Neural cell (in vitro differentiated cells): ENCODE results near the gene ITGA1. TPM values are rescaled to one million over a fixed set of nuclear protein-coding genes. Genes with fewer than 3 reads are reported as not detected.

Source experiments
- H2AFZ ChIP-seq: fragments of 200-600, 300-800 bp; sonication (generic), shearing (Covaris generic); 2 replicates; pipeline ENCODE4 v1.6.0; 2014; ENCODE audit warnings: low read depth, mild to moderate bottlenecking, antibody characterized with exemption, low read length, moderate library complexity
- H3F3A ChIP-seq: fragments of 200-600 bp; shearing (Covaris generic); 2 replicates; pipeline ENCODE4 v1.6.1; 2016; ENCODE audit warnings: mild to moderate bottlenecking, moderate library complexity, mixed read lengths, antibody characterized with exemption, low read length; ENCODE audit not compliant: insufficient read depth, poor library complexity, severe bottlenecking
- H3K27ac ChIP-seq: fragments of 200-600, 300-800 bp; sonication (generic), shearing (Covaris generic); 2 replicates; pipeline ENCODE4 v1.5.1; 2014; ENCODE audit warnings: mild to moderate bottlenecking, low read length, moderate library complexity
- H3K27me3 ChIP-seq: fragments of 300-800, 200-600 bp; sonication (generic), shearing (Covaris generic); 2 replicates; pipeline ENCODE4 v1.6.0; 2014; ENCODE audit warnings: mild to moderate bottlenecking, low read depth, low read length, moderate library complexity; ENCODE audit not compliant: insufficient read depth
- H3K36me3 ChIP-seq: fragments of 300-800, 200-600 bp; sonication (generic), shearing (Covaris generic); 2 replicates; pipeline ENCODE4 v1.5.1; 2014; ENCODE audit warnings: mild to moderate bottlenecking, antibody characterized with exemption, low read length, moderate library complexity; ENCODE audit not compliant: insufficient read depth
- H3K4me2 ChIP-seq: fragments of 300-800, 200-600 bp; sonication (generic), shearing (Covaris generic); 2 replicates; pipeline ENCODE4 v1.6.0; 2014; ENCODE audit warnings: mild to moderate bottlenecking, low read length
- H3K4me3 ChIP-seq: fragments of 300-800, 200-600 bp; sonication (generic), shearing (Covaris generic); 2 replicates; pipeline ENCODE4 v1.5.1; 2014; ENCODE audit warnings: mild to moderate bottlenecking, low read length, moderate library complexity
- H3K79me2 ChIP-seq: fragments of 200-600 bp; shearing (Covaris generic); replicated peaks from 2 replicates; pipeline ENCODE4 v1.6.0; 2014; ENCODE audit warnings: mild to moderate bottlenecking, low read length, moderate library complexity; ENCODE audit not compliant: insufficient read depth
- H3K9ac ChIP-seq: fragments of 300-800, 200-600 bp; sonication (generic), shearing (Covaris generic); 2 replicates; pipeline ENCODE4 v1.6.1; 2016; ENCODE audit warnings: mild to moderate bottlenecking, low read length, mixed read lengths
- H3K9me2 ChIP-seq: fragments of 200-600 bp; shearing (Covaris generic); 2 replicates; pipeline ENCODE4 v1.6.1; 2016; ENCODE audit warnings: mild to moderate bottlenecking, low read length, mixed read lengths; ENCODE audit not compliant: insufficient read depth
- H3K9me3 ChIP-seq: fragments of 200-600, 300-800 bp; sonication (generic), shearing (Covaris generic); 2 replicates; pipeline ENCODE4 v1.6.1; 2016; ENCODE audit warnings: mild to moderate bottlenecking, mixed run types, low read length, moderate library complexity, mixed read lengths
- H4K20me1 ChIP-seq: fragments of 200-600 bp; shearing (Covaris generic); 2 replicates; pipeline ENCODE4 v1.6.1; 2016; ENCODE audit warnings: mild to moderate bottlenecking, mixed run types; ENCODE audit not compliant: insufficient read depth
- CTCF ChIP-seq: fragments of 450-650 bp; IDR thresholded peaks from 2 replicates; pipeline ENCODE4 v1.5.1; 2014; ENCODE audit warnings: antibody characterized with exemption, mild to moderate bottlenecking, moderate library complexity; ENCODE audit not compliant: poor library complexity, severe bottlenecking
- EP300 ChIP-seq: fragments of 450-650 bp; conservative IDR thresholded peaks from 2 replicates; pipeline ENCODE4 v1.6.1; 2014; ENCODE audit warnings: antibody characterized with exemption, mild to moderate bottlenecking, moderate library complexity; ENCODE audit not compliant: poor library complexity, severe bottlenecking
- EZH2 ChIP-seq: fragments of 200-600, 300-800 bp; shearing (Covaris generic), sonication (generic); IDR thresholded peaks from 2 replicates; pipeline ENCODE4 v1.6.1; 2014; ENCODE audit warnings: antibody characterized with exemption, low read length, borderline replicate concordance, mild to moderate bottlenecking; ENCODE audit not compliant: insufficient read depth, poor library complexity, severe bottlenecking
- MXI1 ChIP-seq: fragments of 450-650 bp; conservative IDR thresholded peaks from 2 replicates; pipeline ENCODE4 v1.6.1; 2014; ENCODE audit warnings: antibody characterized with exemption, mild to moderate bottlenecking; ENCODE audit not compliant: poor library complexity, severe bottlenecking
- POLR2AphosphoS5 ChIP-seq: IDR thresholded peaks from 2 replicates; pipeline ENCODE4 v1.6.1; 2012
- RAD21 ChIP-seq: fragments of 450-650 bp; conservative IDR thresholded peaks from 2 replicates; pipeline ENCODE4 v1.6.1; 2014; ENCODE audit warnings: antibody characterized with exemption, mild to moderate bottlenecking, moderate library complexity
- SMC3 ChIP-seq: fragments of 450-650 bp; conservative IDR thresholded peaks from 2 replicates; pipeline ENCODE4 v1.6.1; 2014; ENCODE audit warnings: antibody characterized with exemption, mild to moderate bottlenecking, moderate library complexity; ENCODE audit not compliant: poor library complexity
- TAF1 ChIP-seq: IDR thresholded peaks from 2 replicates; pipeline ENCODE4 v1.6.1; 2012; ENCODE audit warnings: low read depth
- polyA plus RNA-seq: library from polyadenylated mRNA; depleted of rRNA; stranded (reverse); fragments of >200 nt; gene quantifications from 2 replicates; pipeline ENCODE4 v1.2.3, GENCODE V29; 2014
- TF ChIP-seq, protein P1 (sequence below): IDR thresholded peaks from 2 replicates; pipeline ENCODE4 v1.6.1; 2012; ENCODE audit warnings: borderline replicate concordance

ITGA1 gene
- polyA plus RNA-seq, 1 donor from 2014 or later: 0.15 TPM

DNA sequence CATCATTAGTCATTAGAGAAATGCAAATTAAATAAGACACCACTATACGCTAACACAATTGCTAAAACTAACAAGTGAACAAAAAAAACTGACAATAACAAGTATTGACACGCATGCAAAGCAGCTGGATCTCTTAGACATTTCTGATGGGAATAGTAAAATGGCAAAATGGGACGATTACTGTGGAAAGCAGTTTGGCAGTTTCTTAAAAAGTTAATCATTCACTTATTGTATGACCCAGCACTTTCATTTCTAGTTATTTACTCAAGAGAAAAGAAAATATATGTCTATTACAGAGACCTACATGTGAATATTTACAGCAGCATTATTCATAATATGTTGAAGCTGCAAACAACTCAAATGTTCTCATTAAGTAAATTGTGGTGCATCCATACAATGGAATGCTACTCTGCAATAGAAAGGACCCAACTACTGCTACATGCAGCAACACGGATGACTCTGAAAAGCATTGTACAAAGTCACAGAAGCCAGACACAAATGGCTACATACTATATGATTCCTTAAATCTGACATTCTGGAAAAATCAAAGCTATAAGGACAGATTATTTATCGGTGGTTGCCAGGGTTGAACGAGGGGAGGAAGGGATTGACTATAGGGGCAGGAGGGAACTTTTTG, 104.6 kb downstream of the ITGA1 start (continued):
- TF ChIP-seq, protein P1, sequence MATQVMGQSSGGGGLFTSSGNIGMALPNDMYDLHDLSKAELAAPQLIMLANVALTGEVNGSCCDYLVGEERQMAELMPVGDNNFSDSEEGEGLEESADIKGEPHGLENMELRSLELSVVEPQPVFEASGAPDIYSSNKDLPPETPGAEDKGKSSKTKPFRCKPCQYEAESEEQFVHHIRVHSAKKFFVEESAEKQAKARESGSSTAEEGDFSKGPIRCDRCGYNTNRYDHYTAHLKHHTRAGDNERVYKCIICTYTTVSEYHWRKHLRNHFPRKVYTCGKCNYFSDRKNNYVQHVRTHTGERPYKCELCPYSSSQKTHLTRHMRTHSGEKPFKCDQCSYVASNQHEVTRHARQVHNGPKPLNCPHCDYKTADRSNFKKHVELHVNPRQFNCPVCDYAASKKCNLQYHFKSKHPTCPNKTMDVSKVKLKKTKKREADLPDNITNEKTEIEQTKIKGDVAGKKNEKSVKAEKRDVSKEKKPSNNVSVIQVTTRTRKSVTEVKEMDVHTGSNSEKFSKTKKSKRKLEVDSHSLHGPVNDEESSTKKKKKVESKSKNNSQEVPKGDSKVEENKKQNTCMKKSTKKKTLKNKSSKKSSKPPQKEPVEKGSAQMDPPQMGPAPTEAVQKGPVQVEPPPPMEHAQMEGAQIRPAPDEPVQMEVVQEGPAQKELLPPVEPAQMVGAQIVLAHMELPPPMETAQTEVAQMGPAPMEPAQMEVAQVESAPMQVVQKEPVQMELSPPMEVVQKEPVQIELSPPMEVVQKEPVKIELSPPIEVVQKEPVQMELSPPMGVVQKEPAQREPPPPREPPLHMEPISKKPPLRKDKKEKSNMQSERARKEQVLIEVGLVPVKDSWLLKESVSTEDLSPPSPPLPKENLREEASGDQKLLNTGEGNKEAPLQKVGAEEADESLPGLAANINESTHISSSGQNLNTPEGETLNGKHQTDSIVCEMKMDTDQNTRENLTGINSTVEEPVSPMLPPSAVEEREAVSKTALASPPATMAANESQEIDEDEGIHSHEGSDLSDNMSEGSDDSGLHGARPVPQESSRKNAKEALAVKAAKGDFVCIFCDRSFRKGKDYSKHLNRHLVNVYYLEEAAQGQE: no peak
- TF ChIP-seq POLR2AphosphoS5: no peak
- TF ChIP-seq MXI1: no peak
- no peak for TF ChIP-seq EP300

DNA sequence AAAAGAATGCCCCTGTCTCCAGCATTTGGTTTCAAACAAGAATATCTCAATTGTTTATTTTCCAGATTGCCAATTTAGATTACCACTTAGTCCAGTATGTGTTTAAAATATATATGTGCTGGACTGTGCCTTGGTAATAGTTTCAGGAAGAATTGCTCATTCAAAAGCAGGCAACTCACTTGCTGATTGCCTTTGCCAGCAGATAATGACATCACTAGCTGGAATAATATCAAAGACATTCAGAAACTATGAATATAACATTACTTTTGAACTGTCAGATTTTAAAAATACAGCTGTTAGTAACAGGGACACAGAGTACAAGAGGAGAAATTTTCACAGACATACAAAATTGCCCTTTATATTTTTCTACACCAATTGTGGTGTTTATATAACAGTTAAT, 105.4 kb downstream of the ITGA1 start:
- no peaks in the 10 kb centered on the region for H3K79me2 ChIP-seq
- TF ChIP-seq, protein P1: no peak
- no peak for TF ChIP-seq POLR2AphosphoS5
- TF ChIP-seq RAD21: no peak
- no peak for TF ChIP-seq EP300
- TF ChIP-seq MXI1: no peak
- no peak for TF ChIP-seq TAF1
- no peak for TF ChIP-seq EZH2
- TF ChIP-seq CTCF: no peak
- no peak for TF ChIP-seq SMC3
- H3K9me2 ChIP-seq: no peaks in the 10 kb centered on the region
- no peak overlapping the region for H3K4me3 ChIP-seq
- H3K4me2 ChIP-seq: no peak overlapping the region
- H3K36me3 ChIP-seq: no peaks in the 10 kb centered on the region
- H3K9ac ChIP-seq: no peak overlapping the region
- no peak overlapping the region for H3K27ac ChIP-seq
- H3K27me3 ChIP-seq: no peaks in the 10 kb centered on the region
- no peaks in the 10 kb centered on the region for H4K20me1 ChIP-seq
- H3F3A ChIP-seq: no peaks in the 10 kb centered on the region
- no peak overlapping the region for H2AFZ ChIP-seq
- no peaks in the 10 kb centered on the region for H3K9me3 ChIP-seq
